K562 (cell line): Measurements from ENCODE around the gene WHAMM. TPM values are rescaled to one million over a fixed set of nuclear protein-coding genes. Genes with fewer than 3 reads are reported as not detected.

ENCODE experiments used
- ATAC-seq: fragments of 200-7000 bp; cut with Tn5 transposase; 3 replicates; pipeline ENCODE4 v1.9.1; 2020; ENCODE audit warnings: moderate library complexity
- BruUV-seq: library from RNA; stranded (reverse); fragments of 400-500 nt; replicated peaks from 2 replicates; lab custom pipeline; 2021; lab: Mats Ljungman, UMichigan
- CTCF ChIA-PET: fragments of 300-600 bp; formaldehyde crosslinking; extraction: SDS; loops from one replicate; lab custom pipeline; 2021; ENCODE audit warnings: low intra/inter-chr PET ratio; lab: Yijun Ruan, JAX
- POLR2A ChIA-PET: fragments of 300-600, 350-650 bp; sonication (Branson Sonifier 250); formaldehyde crosslinking; extraction: SDS; loops from one replicate; lab custom pipeline; 2021; ENCODE audit warnings: antibody characterized with exemption, inconsistent platforms; lab: Yijun Ruan, JAX
- DNase-seq, 4 experiments: peaks; one replicate each; pipeline versions ENCODE4 v3.0.0 to v3.0.0-alpha.2; 2011 to 2018; ENCODE audit warnings: low spot score in 3 of 4, mixed read lengths in 3 of 4; ENCODE audit errors: extremely low read depth in 1 of 4
- FAIRE-seq: peaks from 2 replicates; lab custom pipeline; 2011; peaks lifted over from hg19 to GRCh38; lab: Jason Lieb, UNC
- H2AFZ ChIP-seq: 2 replicates; pipeline ENCODE4 v1.6.0; 2011; ENCODE audit warnings: low read depth, low read length, control low read depth, inconsistent platforms
- H3K27ac ChIP-seq: fragments of 200-600 bp; 3 replicates; pipeline ENCODE4 v1.8.0; 2011; ENCODE audit warnings: low read depth, mild to moderate bottlenecking, control low read depth, inconsistent platforms, low read length, moderate library complexity, mixed read lengths; ENCODE audit errors: extremely low read depth
- H3K27me3 ChIP-seq, 2 experiments: fragments of 300-600 bp in 1 of 2; 2 replicates in 1 of 2; 3 replicates in 1 of 2; pipeline versions ENCODE4 v1.6.0 to v1.8.0; 2011; ENCODE audit warnings: inconsistent platforms in 2 of 2, low read length in 2 of 2, mild to moderate bottlenecking in 1 of 2, mixed read lengths in 1 of 2, moderate library complexity in 1 of 2; ENCODE audit not compliant: control insufficient read depth in 2 of 2, insufficient read depth in 2 of 2
- H3K36me3 ChIP-seq: fragments of 300-600 bp; 3 replicates; pipeline ENCODE4 v1.8.0; 2011; ENCODE audit warnings: mild to moderate bottlenecking, low read length, inconsistent platforms; ENCODE audit not compliant: control insufficient read depth, insufficient read depth
- H3K4me1 ChIP-seq, 2 experiments: fragments of 200-600 bp in 1 of 2; replicated peaks in 1 of 2; 2 replicates in 1 of 2; 3 replicates in 1 of 2; pipeline versions ENCODE4 v1.5.1 to v1.8.0; 2011; ENCODE audit warnings: inconsistent platforms in 2 of 2, low read length in 2 of 2, mild to moderate bottlenecking in 1 of 2, mixed read lengths in 1 of 2, moderate library complexity in 1 of 2; ENCODE audit not compliant: control insufficient read depth in 2 of 2, insufficient read depth in 2 of 2
- H3K4me2 ChIP-seq: 2 replicates; pipeline ENCODE4 v1.6.1; 2011; ENCODE audit warnings: low read length, control low read depth, inconsistent platforms, mixed read lengths; ENCODE audit not compliant: insufficient read depth
- H3K4me3 ChIP-seq: fragments of 200-600 bp; sonication (generic), shearing (Covaris generic); 2 replicates; pipeline ENCODE4 v1.5.1; 2016; ENCODE audit warnings: control low read depth, inconsistent platforms
- H3K79me2 ChIP-seq: fragments of 200-600 bp; 3 replicates; pipeline ENCODE4 v1.8.0; 2011; ENCODE audit warnings: low read length, inconsistent platforms; ENCODE audit not compliant: control insufficient read depth, insufficient read depth
- H3K9ac ChIP-seq, 2 experiments: 2 replicates each; pipeline versions ENCODE4 v1.6.0 to v1.6.1; 2011; ENCODE audit warnings: low read depth in 2 of 2, low read length in 2 of 2, control low read depth in 1 of 2, inconsistent platforms in 1 of 2, mild to moderate bottlenecking in 1 of 2, mixed read lengths in 1 of 2; ENCODE audit not compliant: insufficient read depth in 1 of 2
- H3K9me1 ChIP-seq: one replicate; pipeline ENCODE4 v1.6.0; 2011; ENCODE audit warnings: inconsistent platforms, mild to moderate bottlenecking, low read length, moderate library complexity; ENCODE audit not compliant: control insufficient read depth, insufficient read depth
- H3K9me3 ChIP-seq: replicated peaks from 2 replicates; pipeline ENCODE4 v1.5.1; 2011; ENCODE audit warnings: low read depth, low read length, inconsistent platforms; ENCODE audit not compliant: control insufficient read depth, insufficient read depth
- H4K20me1 ChIP-seq: replicated peaks from 2 replicates; pipeline ENCODE4 v1.6.1; 2011; ENCODE audit warnings: low read length, inconsistent platforms, mixed read lengths; ENCODE audit not compliant: control insufficient read depth, insufficient read depth
- MCM5 ChIP-seq: fragments of 450-650 bp; IDR thresholded peaks from 2 replicates; pipeline ENCODE4 v1.6.1; 2016; ENCODE audit warnings: low read depth
- MEIS2 ChIP-seq: fragments of 450-650 bp; IDR thresholded peaks from 2 replicates; pipeline ENCODE4 v1.6.1; 2014; ENCODE audit warnings: mild to moderate bottlenecking; ENCODE audit not compliant: partially characterized antibody
- PBX2 ChIP-seq, 2 experiments: IDR thresholded peaks in 1 of 2; conservative IDR thresholded peaks in 1 of 2; 2 replicates each; pipeline ENCODE4 v1.6.1; 2016; ENCODE audit warnings: low read depth in 2 of 2, mild to moderate bottlenecking in 1 of 2, missing compliant biosample characterization in 1 of 2, missing genetic modification characterization in 1 of 2, moderate library complexity in 1 of 2
- ZNF224 ChIP-seq: sonication (generic); formaldehyde crosslinking; IDR thresholded peaks from 2 replicates; pipeline ENCODE4 v1.8.0; 2022; ENCODE audit warnings: mild to moderate bottlenecking, missing genetic modification reagents
- WGBS: fragments of 100-300 bp; shearing (Covaris generic); methylation state at CpG from one replicate; pipeline ENCODE4 v1.1.6; 2016; ENCODE audit warnings: low coverage, mixed read lengths; ENCODE audit not compliant: insufficient coverage; ENCODE audit errors: missing lambda C conversion rate; 5-methylcytosine and 5-hydroxymethylcytosine counted together
- in situ Hi-C: fragments of 300-500 bp; cut with MboI; formaldehyde crosslinking; loops from 4 replicates; pipeline ENCODE4 v1.15.0; 2018; ENCODE audit warnings: inconsistent platforms, mixed read lengths
- intact Hi-C: fragments of 100-400 bp; cut with micrococcal nuclease; formaldehyde crosslinking; loops from 2 replicates; pipeline ENCODE4 v1.14.2; 2022
- polyA plus RNA-seq, 8 experiments: library from polyadenylated mRNA; depleted of rRNA in 4 of 8; stranded (reverse) in 5 of 8; unstranded in 3 of 8; fragments of >200 nt; fragmentation: Nextera tagmentation in 2 of 8; fragmentation: Illumina TruSeq in 1 of 8; extraction: Ambion mirVana in 2 of 8; extraction: Trizol in 1 of 8; gene quantifications; 2 replicates each; pipeline versions ENCODE4 v1.2.1 to v1.2.3, GENCODE V29; 2011 to 2014; ENCODE audit warnings: inconsistent platforms in 1 of 8, missing spikeins in 1 of 8
- total RNA-seq, 7 experiments: library from RNA; depleted of rRNA in 6 of 7; stranded (reverse); fragments of >200 nt in 6 of 7; fragmentation: Illumina TruSeq in 2 of 7; extraction: Trizol in 2 of 7; gene quantifications; 2 replicates each; pipeline versions ENCODE4 v1.2.1 to v1.2.3, GENCODE V29; 2011 to 2021; ENCODE audit warnings: low replicate concordance in 1 of 7

WHAMM gene
- total and polyA plus RNA-seq, 9 of the 15 experiments (the other 6 are each of a cell fraction or from before 2014, with no cell fraction given): 2.0 to 4.8 (median 3.6) TPM

- peak; percentile 35 for FAIRE-seq
Measured at GRCh38 chr15:82804575-82804949, 4.9 kb upstream of the WHAMM start.

More at GRCh38 chr15:82804575-82804949, 4.9 kb upstream of the WHAMM start:
- no peaks in the 10 kb centered on the region for H3K27me3 ChIP-seq
- H3K4me2 ChIP-seq: no peak overlapping the region
- H3K79me2 ChIP-seq: peaks cover under 1% of the 10 kb centered on the region; the same call in 1 of the 3 replicates
- H3K9me1 ChIP-seq: peaks cover 4% of the 10 kb centered on the region
- H3K27ac ChIP-seq: no peak overlapping the region
- intact Hi-C loops (loop anchor here (10.0 kb wide), 1 partner anchor 160 kb away; the partner anchor contains the start of gene CPEB1), in situ Hi-C loops (no loop called here)
- no peaks in the 10 kb centered on the region for H3K9me3 ChIP-seq
- TF ChIP-seq MCM5 (no peak), ZNF224 (CRISPR knock-in tag) (no peak), PBX2 (CRISPR knock-in tag; IDR thresholded peaks at IDR 0.05; ENCODE audit: low read depth) (no peak), PBX2 (tag; conservative IDR thresholded peaks at IDR 0.05; ENCODE audit: low read depth) (peak; percentile 40; the same call in 1 of the 2 replicates), MEIS2 (peak; percentile 11)
- no peak overlapping the region for H3K9ac ChIP-seq
- POLR2A ChIA-PET: interaction anchor here (0.6 to 2.0 kb wide), 7 partner anchors 23 to 264 kb away, joined by 3 to 5 read pairs (median 3); partner anchors contain the start of genes RAMAC and RPS17
- peak overlapping the region; percentile 10; the same call in 1 of the 2 replicates for H2AFZ ChIP-seq
- H3K4me3 ChIP-seq: no peak overlapping the region
- CTCF ChIA-PET: no interaction called here
- H3K4me1 ChIP-seq: peaks cover 31 to 41% of the 10 kb centered on the region in 2 experiments
- no peaks in the 10 kb centered on the region for H4K20me1 ChIP-seq
- no TSS peak for BruUV-seq
- ATAC-seq (no peak), DNase-seq (no peak)
- 10% methylated on average over 1 of the region's 1 CpG for WGBS
- H3K36me3 ChIP-seq: no peaks in the 10 kb centered on the region
